OCI-LY7 (cell line): Measurements from ENCODE around the gene MICAL3. TPM values are rescaled to one million over a fixed set of nuclear protein-coding genes. Genes with fewer than 3 reads are reported as not detected.

Source experiments
- BruUV-seq: library from RNA; stranded (reverse); fragments of 400-500 nt; replicated peaks from 2 replicates; lab custom pipeline; 2021; lab: Mats Ljungman, UMichigan
- CTCF ChIA-PET: fragments of 300-600 bp; sonication (Branson Sonifier 250); formaldehyde crosslinking; loops from one replicate; lab custom pipeline; 2022; ENCODE audit warnings: antibody characterized with exemption; ENCODE audit not compliant: unreplicated experiment; lab: Charles Lee
- POLR2A ChIA-PET: fragments of 300-600 bp; sonication (Branson Sonifier 250); formaldehyde crosslinking; loops from one replicate; lab custom pipeline; 2022; ENCODE audit warnings: antibody characterized with exemption; lab: Charles Lee
- DNase-seq: peaks from one replicate; pipeline ENCODE4 v3.0.0-alpha.2; 2015; ENCODE audit warnings: low spot score
- H2AFZ ChIP-seq: fragments of 200-600 bp; sonication (generic), shearing (Covaris generic); 2 replicates; pipeline ENCODE4 v1.6.1; 2014; ENCODE audit warnings: mild to moderate bottlenecking, antibody characterized with exemption, low read length, moderate library complexity
- H3K27ac ChIP-seq: fragments of 200-600 bp; sonication (generic); 2 replicates; pipeline ENCODE4 v1.5.1; 2014; ENCODE audit warnings: mixed run types, low read depth, mild to moderate bottlenecking, moderate library complexity, low read length, inconsistent platforms; ENCODE audit not compliant: poor library complexity, severe bottlenecking
- H3K36me3 ChIP-seq: fragments of 200-600 bp; sonication (generic); 2 replicates; pipeline ENCODE4 v1.6.1; 2014; ENCODE audit warnings: mild to moderate bottlenecking, antibody characterized with exemption, low read length, moderate library complexity, mixed read lengths; ENCODE audit not compliant: insufficient read depth
- H3K4me1 ChIP-seq: fragments of 200-600 bp; sonication (generic); 2 replicates; pipeline ENCODE4 v1.5.1; 2014; ENCODE audit warnings: mild to moderate bottlenecking, low read length; ENCODE audit not compliant: insufficient read depth, poor library complexity, severe bottlenecking
- H3K4me2 ChIP-seq: fragments of 200-600 bp; sonication (generic); 2 replicates; pipeline ENCODE4 v1.6.1; 2014; ENCODE audit warnings: mild to moderate bottlenecking, low read length
- H3K4me3 ChIP-seq: fragments of 200-600 bp; sonication (generic); 2 replicates; pipeline ENCODE4 v1.5.1; 2014; ENCODE audit warnings: mild to moderate bottlenecking, low read depth, low read length; ENCODE audit not compliant: poor library complexity, severe bottlenecking
- H3K79me2 ChIP-seq: fragments of 200-600 bp; sonication (generic); 2 replicates; pipeline ENCODE4 v1.6.1; 2016; ENCODE audit warnings: low read depth, mild to moderate bottlenecking, low read length, moderate library complexity, mixed read lengths; ENCODE audit not compliant: insufficient read depth
- H3K9me2 ChIP-seq: fragments of 200-600 bp; sonication (generic); 2 replicates; pipeline ENCODE4 v1.6.1; 2016; ENCODE audit warnings: mild to moderate bottlenecking, low read length, mixed read lengths; ENCODE audit not compliant: insufficient read depth
- H3K9me3 ChIP-seq: fragments of 200-600 bp; sonication (generic); 2 replicates; pipeline ENCODE4 v1.6.1; 2014; ENCODE audit warnings: mild to moderate bottlenecking, mixed run types, low read length, mixed read lengths
- H4K20me1 ChIP-seq: fragments of 200-600 bp; sonication (generic); 2 replicates; pipeline ENCODE4 v1.6.1; 2014; ENCODE audit warnings: mild to moderate bottlenecking, antibody characterized with exemption, low read length, moderate library complexity, mixed read lengths; ENCODE audit not compliant: insufficient read depth
- EZH2phosphoT487 ChIP-seq: fragments of 200-600 bp; sonication (generic); IDR thresholded peaks from 2 replicates; pipeline ENCODE4 v1.6.1; 2018; ENCODE audit warnings: low read depth, borderline replicate concordance, mild to moderate bottlenecking, mixed run types, antibody characterized with exemption, low read length, moderate library complexity, mixed read lengths
- intact Hi-C: fragments of 100-400 bp; cut with micrococcal nuclease; formaldehyde crosslinking; loops from one replicate; pipeline ENCODE4 v1.10.0; 2022; ENCODE audit not compliant: unreplicated experiment
- total RNA-seq, 2 experiments: library from RNA; depleted of rRNA in 1 of 2; stranded (reverse); fragments of >200 nt in 1 of 2; shearing (Covaris generic) in 1 of 2; gene quantifications; 2 replicates each; pipeline ENCODE4 v1.2.3, GENCODE V29; 2014 to 2022
- TF ChIP-seq, protein P1 (sequence below): fragments of 200-600 bp; sonication (generic); conservative IDR thresholded peaks from 2 replicates; pipeline ENCODE4 v1.5.1; 2014; ENCODE audit warnings: mild to moderate bottlenecking, antibody characterized with exemption, low read length, moderate library complexity, mixed read lengths

MICAL3 gene
- total RNA-seq, 2 experiments from 2014 or later: 80.9 to 210 TPM

DNA sequence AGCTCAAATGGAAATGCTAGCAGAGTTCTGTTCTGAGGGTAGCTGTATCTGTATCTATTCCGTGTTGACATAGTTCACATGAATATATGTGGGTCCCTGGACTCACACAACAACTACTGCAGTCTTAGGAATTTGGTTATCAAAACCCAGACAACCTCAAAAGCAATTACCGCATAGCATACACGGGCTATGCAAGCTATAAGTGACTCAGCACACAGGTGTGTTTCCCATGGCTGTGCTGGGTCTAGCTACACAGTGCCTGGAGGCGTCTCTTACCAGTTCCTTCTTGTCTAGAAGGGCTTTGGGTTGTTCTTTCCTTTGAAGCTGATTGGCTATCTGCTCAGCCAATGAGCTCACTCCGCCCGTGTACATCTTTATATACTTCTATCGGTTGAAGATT lies 151.9 kb downstream of the MICAL3 start:
- Histone ChIP-seq H3K9me2 (no peaks in the 10 kb centered on the region), H3K27ac (no peak overlapping the region), H3K79me2 (no peaks in the 10 kb centered on the region), H3K4me2 (no peak overlapping the region), H3K4me1 (no peaks in the 10 kb centered on the region), H3K9me3 (no peaks in the 10 kb centered on the region), H3K4me3 (no peak overlapping the region), H2AFZ (no peak overlapping the region), H4K20me1 (no peaks in the 10 kb centered on the region), H3K36me3 (peaks cover 95% of the 10 kb centered on the region)
- CTCF ChIA-PET: no interaction called here
- POLR2A ChIA-PET: no interaction called here
- no peak for TF ChIP-seq EZH2phosphoT487
- TF ChIP-seq, protein P1, sequence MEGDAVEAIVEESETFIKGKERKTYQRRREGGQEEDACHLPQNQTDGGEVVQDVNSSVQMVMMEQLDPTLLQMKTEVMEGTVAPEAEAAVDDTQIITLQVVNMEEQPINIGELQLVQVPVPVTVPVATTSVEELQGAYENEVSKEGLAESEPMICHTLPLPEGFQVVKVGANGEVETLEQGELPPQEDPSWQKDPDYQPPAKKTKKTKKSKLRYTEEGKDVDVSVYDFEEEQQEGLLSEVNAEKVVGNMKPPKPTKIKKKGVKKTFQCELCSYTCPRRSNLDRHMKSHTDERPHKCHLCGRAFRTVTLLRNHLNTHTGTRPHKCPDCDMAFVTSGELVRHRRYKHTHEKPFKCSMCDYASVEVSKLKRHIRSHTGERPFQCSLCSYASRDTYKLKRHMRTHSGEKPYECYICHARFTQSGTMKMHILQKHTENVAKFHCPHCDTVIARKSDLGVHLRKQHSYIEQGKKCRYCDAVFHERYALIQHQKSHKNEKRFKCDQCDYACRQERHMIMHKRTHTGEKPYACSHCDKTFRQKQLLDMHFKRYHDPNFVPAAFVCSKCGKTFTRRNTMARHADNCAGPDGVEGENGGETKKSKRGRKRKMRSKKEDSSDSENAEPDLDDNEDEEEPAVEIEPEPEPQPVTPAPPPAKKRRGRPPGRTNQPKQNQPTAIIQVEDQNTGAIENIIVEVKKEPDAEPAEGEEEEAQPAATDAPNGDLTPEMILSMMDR: no peak
- DNase-seq: no peak
- no TSS peak for BruUV-seq
- intact Hi-C loops: no loop called here

DNA sequence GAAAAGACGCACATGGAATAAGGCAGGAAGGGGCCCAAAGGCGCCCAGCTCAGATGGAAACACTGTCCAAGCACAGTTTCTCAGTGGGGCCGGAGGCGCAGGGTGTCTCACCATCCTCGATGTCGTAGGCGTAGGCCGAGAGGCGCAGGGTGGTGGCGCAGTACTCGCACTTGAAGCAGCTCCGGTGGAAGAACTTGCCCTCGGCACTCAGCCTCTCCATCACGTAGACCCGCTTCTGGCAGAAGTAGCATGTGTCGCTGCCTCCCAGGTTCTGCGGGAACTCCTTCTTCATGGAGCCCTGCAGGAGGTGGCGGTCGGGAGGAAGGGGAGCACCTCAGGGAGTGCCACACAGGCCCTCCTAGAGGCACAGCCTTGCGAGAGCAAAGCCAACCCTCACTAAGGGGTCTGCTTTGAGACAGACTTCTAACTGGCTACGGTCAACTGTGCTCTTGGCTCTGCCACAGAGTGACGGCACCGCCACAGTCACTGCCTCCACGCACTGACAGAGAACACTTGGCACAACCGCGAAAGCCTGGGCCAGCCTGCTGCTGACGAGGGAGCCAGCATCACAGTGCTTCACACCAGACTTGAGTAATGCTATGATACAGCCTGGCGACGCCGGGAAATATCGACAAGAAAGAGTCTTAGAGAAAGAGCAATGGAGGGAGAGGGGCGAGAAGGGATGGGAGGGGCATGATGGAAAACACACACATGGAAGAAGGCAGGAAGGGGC lies 152.5 kb downstream of the MICAL3 start:
- CTCF ChIA-PET: no interaction called here
- peaks cover 97% of the 10 kb centered on the region for H3K36me3 ChIP-seq
- TF ChIP-seq, protein P1: no peak
- TF ChIP-seq EZH2phosphoT487: no peak
- no TSS peak for BruUV-seq
- no peaks in the 10 kb centered on the region for H3K79me2 ChIP-seq
- POLR2A ChIA-PET: no interaction called here
- H3K4me3 ChIP-seq: no peak overlapping the region
- H3K4me1 ChIP-seq: no peaks in the 10 kb centered on the region
- H3K27ac ChIP-seq: no peak overlapping the region
- H4K20me1 ChIP-seq: no peaks in the 10 kb centered on the region
- no peak overlapping the region for H3K4me2 ChIP-seq
- H3K9me2 ChIP-seq: no peaks in the 10 kb centered on the region
- H3K9me3 ChIP-seq: no peaks in the 10 kb centered on the region
- intact Hi-C loops: no loop called here
- no peak overlapping the region for H2AFZ ChIP-seq
- DNase-seq: no peak

DNA sequence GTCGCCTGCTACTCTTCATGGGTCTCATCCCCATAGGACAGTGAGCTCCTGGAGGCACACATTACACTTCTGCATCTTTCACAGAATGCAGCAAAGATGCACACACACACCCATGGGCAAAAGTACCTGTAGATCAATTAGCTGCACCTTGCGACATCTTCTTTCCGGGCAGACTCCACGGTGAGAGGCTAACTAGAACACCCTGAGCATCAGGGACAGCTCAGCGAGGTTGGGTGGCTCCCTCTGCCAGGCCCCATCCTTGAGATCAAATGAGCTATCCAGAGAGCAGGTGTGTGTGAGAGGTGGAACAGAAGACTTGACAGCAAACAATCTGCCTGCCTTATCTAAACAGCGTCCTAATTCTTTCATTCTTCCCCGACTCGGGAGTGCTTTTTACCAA lies 154.0 kb downstream of the MICAL3 start:
- H3K4me3 ChIP-seq: no peak overlapping the region
- H3K79me2 ChIP-seq: no peaks in the 10 kb centered on the region
- no peaks in the 10 kb centered on the region for H4K20me1 ChIP-seq
- H3K9me3 ChIP-seq: no peaks in the 10 kb centered on the region
- DNase-seq: no peak
- CTCF ChIA-PET: no interaction called here
- peaks cover 100% of the 10 kb centered on the region for H3K36me3 ChIP-seq
- H3K4me1 ChIP-seq: no peaks in the 10 kb centered on the region
- TF ChIP-seq, protein P1: no peak
- no peak for TF ChIP-seq EZH2phosphoT487
- no peaks in the 10 kb centered on the region for H3K9me2 ChIP-seq
- intact Hi-C loops: no loop called here
- POLR2A ChIA-PET: no interaction called here
- H3K4me2 ChIP-seq: no peak overlapping the region
- no peak overlapping the region for H2AFZ ChIP-seq
- no peak overlapping the region for H3K27ac ChIP-seq
- no TSS peak for BruUV-seq
